ENCODE results near the gene VPS52. TPM values are rescaled to one million over a fixed set of nuclear protein-coding genes. Genes with fewer than 3 reads are reported as not detected.

VPS52 gene
- total RNA-seq, 4 donors from 2014 or later = 18.1 to 45.5 (median 31.5) TPM

- H3K36me3 ChIP-seq = peaks cover 0 to 82% of the 10 kb centered on the region in 2 donors
These were observed 12.6 kb downstream of the VPS52 start for GRCh38 chr6:33259032-33259431.

GRCh38 chr6:33254591-33254990, 17.1 kb downstream of the VPS52 start:
- Histone ChIP-seq H3K4me3 (no peak overlapping the region), H3K27ac (no peak overlapping the region), H3K4me1 (peaks cover 3 to 16% (median 10%) of the 10 kb centered on the region in 3 donors), H3K36me3 (peaks cover 0 to 59% of the 10 kb centered on the region in 2 donors), H3K27me3 (no peaks in the 10 kb centered on the region), H3K9me3 (no peaks in the 10 kb centered on the region)
- TF ChIP-seq EP300 (IDR thresholded peaks at IDR 0.05) (no peak), POLR2AphosphoS5 (IDR thresholded peaks at IDR 0.05) (no peak), POLR2A (IDR thresholded peaks at IDR 0.05) (no peak)
- TF ChIP-seq, protein P1, sequence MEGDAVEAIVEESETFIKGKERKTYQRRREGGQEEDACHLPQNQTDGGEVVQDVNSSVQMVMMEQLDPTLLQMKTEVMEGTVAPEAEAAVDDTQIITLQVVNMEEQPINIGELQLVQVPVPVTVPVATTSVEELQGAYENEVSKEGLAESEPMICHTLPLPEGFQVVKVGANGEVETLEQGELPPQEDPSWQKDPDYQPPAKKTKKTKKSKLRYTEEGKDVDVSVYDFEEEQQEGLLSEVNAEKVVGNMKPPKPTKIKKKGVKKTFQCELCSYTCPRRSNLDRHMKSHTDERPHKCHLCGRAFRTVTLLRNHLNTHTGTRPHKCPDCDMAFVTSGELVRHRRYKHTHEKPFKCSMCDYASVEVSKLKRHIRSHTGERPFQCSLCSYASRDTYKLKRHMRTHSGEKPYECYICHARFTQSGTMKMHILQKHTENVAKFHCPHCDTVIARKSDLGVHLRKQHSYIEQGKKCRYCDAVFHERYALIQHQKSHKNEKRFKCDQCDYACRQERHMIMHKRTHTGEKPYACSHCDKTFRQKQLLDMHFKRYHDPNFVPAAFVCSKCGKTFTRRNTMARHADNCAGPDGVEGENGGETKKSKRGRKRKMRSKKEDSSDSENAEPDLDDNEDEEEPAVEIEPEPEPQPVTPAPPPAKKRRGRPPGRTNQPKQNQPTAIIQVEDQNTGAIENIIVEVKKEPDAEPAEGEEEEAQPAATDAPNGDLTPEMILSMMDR (IDR thresholded peaks at IDR 0.05) = no peak
- ATAC-seq = no peak
- 80 to 93% methylated on average over 2 to 4 of the region's 4 CpGs for WGBS, 2 donors (ENCODE audit: low coverage in 1 of 2)

More at GRCh38 chr6:33259032-33259431, 12.6 kb downstream of the VPS52 start:
- WGBS, 2 donors (ENCODE audit: low coverage in 1 of 2) = 81 to 82% methylated on average over 2 to 5 of the region's 5 CpGs
- TF ChIP-seq POLR2AphosphoS5 (IDR thresholded peaks at IDR 0.05) (no peak), EP300 (IDR thresholded peaks at IDR 0.05) (no peak), POLR2A (IDR thresholded peaks at IDR 0.05) (no peak)
- TF ChIP-seq, protein P1 (IDR thresholded peaks at IDR 0.05) = no peak
- ATAC-seq = no peak
- Histone ChIP-seq H3K9me3 (no peaks in the 10 kb centered on the region), H3K4me3 (no peak overlapping the region), H3K27ac (no peak overlapping the region), H3K27me3 (no peaks in the 10 kb centered on the region), H3K4me1 (no peaks in the 10 kb centered on the region)

- ATAC-seq = no peak
- Histone ChIP-seq H3K27me3 (no peaks in the 10 kb centered on the region), H3K4me3 (no peak overlapping the region), H3K9me3 (no peaks in the 10 kb centered on the region), H3K36me3 (peaks cover 0 to 43% of the 10 kb centered on the region in 2 donors), H3K4me1 (peaks cover 3 to 30% (median 19%) of the 10 kb centered on the region in 3 donors), H3K27ac (no peak overlapping the region)
- TF ChIP-seq, protein P1 (IDR thresholded peaks at IDR 0.05) = no peak
- no peak for TF ChIP-seq POLR2A (IDR thresholded peaks at IDR 0.05)
- no peak for TF ChIP-seq EP300 (IDR thresholded peaks at IDR 0.05)
- TF ChIP-seq POLR2AphosphoS5 (IDR thresholded peaks at IDR 0.05) = no peak
These were observed 18.9 kb downstream of the VPS52 start for GRCh38 chr6:33252759-33253158.

- H3K27me3 ChIP-seq = no peaks in the 10 kb centered on the region
- no peaks in the 10 kb centered on the region for H3K9me3 ChIP-seq
- H3K4me1 ChIP-seq = peaks cover 3 to 32% (median 20%) of the 10 kb centered on the region in 3 donors
- ATAC-seq = no peak
- no peak for TF ChIP-seq POLR2A (IDR thresholded peaks at IDR 0.05)
- TF ChIP-seq, protein P1 (IDR thresholded peaks at IDR 0.05) = no peak
- TF ChIP-seq POLR2AphosphoS5 (IDR thresholded peaks at IDR 0.05) = no peak
- TF ChIP-seq EP300 (IDR thresholded peaks at IDR 0.05) = no peak
- H3K27ac ChIP-seq = no peak overlapping the region
- WGBS, 2 donors (ENCODE audit: low coverage in 1 of 2) = 86 to 87% methylated on average over 6 of the region's 6 CpGs
- H3K4me3 ChIP-seq = no peak overlapping the region
- H3K36me3 ChIP-seq = peaks cover 0 to 34% of the 10 kb centered on the region in 2 donors
These were observed 20.2 kb downstream of the VPS52 start for GRCh38 chr6:33251395-33252012.

DNA sequence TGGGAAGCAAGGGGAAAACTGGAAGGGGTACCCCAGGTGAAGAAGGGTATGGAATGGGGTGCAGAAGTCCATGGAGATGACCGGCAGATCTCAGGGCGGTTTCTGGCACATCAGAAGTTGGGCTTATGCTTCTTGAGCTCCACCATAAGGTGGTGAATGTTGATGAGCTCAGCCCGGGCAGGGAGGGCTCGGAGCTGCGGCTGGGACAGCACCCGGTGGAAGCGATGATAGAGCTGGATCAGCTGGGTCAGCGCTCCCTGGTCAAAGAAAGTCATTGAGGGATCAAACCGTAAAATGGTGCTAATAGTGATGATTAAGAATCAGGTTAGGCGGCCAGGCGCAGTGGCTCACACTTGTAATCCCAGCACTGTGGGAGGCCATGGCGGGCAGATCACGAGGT, 20.9 kb downstream of the VPS52 start:
- H3K27ac ChIP-seq = peak overlapping the region in 2 of 4 donors; percentile 86 to 89

More for the DNA sequence above, 20.9 kb downstream of the VPS52 start:
- no peak overlapping the region for H3K4me3 ChIP-seq
- H3K9me3 ChIP-seq = no peaks in the 10 kb centered on the region
- TF ChIP-seq EP300 (IDR thresholded peaks at IDR 0.05) (no peak), POLR2A (IDR thresholded peaks at IDR 0.05) (no peak), POLR2AphosphoS5 (IDR thresholded peaks at IDR 0.05) (no peak)
- TF ChIP-seq, protein P1 (IDR thresholded peaks at IDR 0.05) = no peak
- no peak for ATAC-seq
- WGBS, 2 donors (ENCODE audit: low coverage in 1 of 2) = 90 to 97% methylated on average over 6 to 9 of the region's 13 CpGs
- peaks cover 3 to 32% (median 20%) of the 10 kb centered on the region in 3 donors for H3K4me1 ChIP-seq
- no peaks in the 10 kb centered on the region for H3K27me3 ChIP-seq
- peaks cover 0 to 34% of the 10 kb centered on the region in 2 donors for H3K36me3 ChIP-seq
